Mucosa of descending colon (tissue), 3 donors: ENCODE results near the gene MED16. TPM values are rescaled to one million over a fixed set of nuclear protein-coding genes. Genes with fewer than 3 reads are reported as not detected.
"Not testable (repeated sequence)": the region's sequence is repeated elsewhere in the genome, so short reads cannot be mapped to it uniquely, and the experiment has no call there.

Source experiments
- ATAC-seq: fragments of 200-7000 bp; cut with Tn5 transposase; one replicate; pipeline ENCODE4 v1.9.1; 2020; ENCODE audit warnings: mild to moderate bottlenecking, moderate library complexity
- DNase-seq, 3 donors: peaks; one replicate each; pipeline ENCODE4 v3.0.0-alpha.2; 2020
- H3K36me3 ChIP-seq: fragments of 200-600 bp; one replicate; pipeline ENCODE4 v1.8.0; 2021; ENCODE audit warnings: low read depth, mild to moderate bottlenecking
- H3K4me1 ChIP-seq: fragments of 200-600 bp; one replicate; pipeline ENCODE4 v1.8.0; 2021; ENCODE audit warnings: low read depth, mild to moderate bottlenecking
- H3K4me3 ChIP-seq: fragments of 200-600 bp; one replicate; pipeline ENCODE4 v1.8.0; 2021; ENCODE audit warnings: mild to moderate bottlenecking
- H3K9me3 ChIP-seq: fragments of 200-600 bp; one replicate; pipeline ENCODE4 v1.8.0; 2021; ENCODE audit warnings: mild to moderate bottlenecking
- intact Hi-C, 2 donors: fragments of 100-400 bp; cut with DNase I in 1 of 2; cut with micrococcal nuclease in 1 of 2; formaldehyde crosslinking; loops; one replicate each; pipeline versions ENCODE4 v1.11.0 to v1.11.1; 2022; cut with DNase I, micrococcal nuclease
- total RNA-seq, 3 donors: library from RNA; stranded (reverse); fragmentation: NEBNext Ultra II Directional in 2 of 3; extraction: Animal tissue kit (Norgen Biotek cat#: 25700) in 2 of 3; gene quantifications; one replicate each; pipeline versions ENCODE4 v1.2.1 to v1.2.4, GENCODE V29; 2021 to 2023
- TF ChIP-seq, protein P1 (sequence below): fragments of 200-600 bp; IDR thresholded peaks from one replicate; pipeline ENCODE4 v1.8.0; 2022; ENCODE audit warnings: antibody characterized with exemption, mild to moderate bottlenecking
- donor health status: DM: no; HTN: no; CAD: no; lungs with moderate emphysema.
- donor health status: DM: no; HTN: no; CAD: no.
- donor health status: DM: no; HTN: yes; CAD: no.

Gene MED16
- total RNA-seq, 3 donors from 2014 or later = 53.4 to 77.4 (median 61.4) TPM

DNA sequence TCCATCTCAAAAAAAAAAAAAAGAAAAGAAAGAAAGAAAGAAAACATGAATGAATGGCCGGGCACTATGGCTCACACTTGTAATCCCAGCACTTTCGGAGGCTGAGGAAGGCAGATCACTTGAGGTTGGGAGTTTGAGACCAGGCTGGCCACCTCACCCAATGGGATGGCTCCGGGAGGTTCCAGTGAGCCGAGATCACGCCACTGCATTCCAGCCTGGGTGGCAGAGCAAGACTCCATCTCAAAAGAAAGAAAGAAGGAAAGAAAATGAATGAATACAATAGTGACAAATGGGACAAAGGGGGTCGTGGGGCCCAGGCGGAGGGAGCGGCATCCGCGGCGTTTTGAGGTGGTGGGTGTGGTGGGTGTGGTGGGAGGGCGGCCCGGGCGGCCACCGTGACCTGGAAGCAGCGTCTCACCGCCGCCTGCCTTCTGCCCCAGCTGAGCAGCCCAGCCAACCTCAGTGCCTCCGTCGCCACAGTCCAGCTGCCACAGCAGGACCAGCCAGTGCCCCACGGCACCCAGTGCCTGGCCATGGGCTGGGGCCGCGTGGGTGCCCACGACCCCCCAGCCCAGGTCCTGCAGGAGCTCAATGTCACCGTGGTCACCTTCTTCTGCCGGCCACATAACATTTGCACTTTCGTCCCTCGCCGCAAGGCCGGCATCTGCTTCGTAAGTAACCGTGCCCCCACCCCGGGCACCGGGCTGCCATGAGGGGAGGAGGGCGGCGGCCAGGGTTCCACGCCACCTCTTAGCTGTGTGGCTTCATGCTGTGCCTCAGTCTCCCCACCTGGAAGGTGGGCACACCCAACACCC is 47.1 kb downstream of the MED16 start:
- peaks cover 10% of the 10 kb centered on the region for H3K4me1 ChIP-seq
- ATAC-seq (no peak), DNase-seq (no peak)
- H3K36me3 ChIP-seq = no peaks in the 10 kb centered on the region
- TF ChIP-seq, protein P1, sequence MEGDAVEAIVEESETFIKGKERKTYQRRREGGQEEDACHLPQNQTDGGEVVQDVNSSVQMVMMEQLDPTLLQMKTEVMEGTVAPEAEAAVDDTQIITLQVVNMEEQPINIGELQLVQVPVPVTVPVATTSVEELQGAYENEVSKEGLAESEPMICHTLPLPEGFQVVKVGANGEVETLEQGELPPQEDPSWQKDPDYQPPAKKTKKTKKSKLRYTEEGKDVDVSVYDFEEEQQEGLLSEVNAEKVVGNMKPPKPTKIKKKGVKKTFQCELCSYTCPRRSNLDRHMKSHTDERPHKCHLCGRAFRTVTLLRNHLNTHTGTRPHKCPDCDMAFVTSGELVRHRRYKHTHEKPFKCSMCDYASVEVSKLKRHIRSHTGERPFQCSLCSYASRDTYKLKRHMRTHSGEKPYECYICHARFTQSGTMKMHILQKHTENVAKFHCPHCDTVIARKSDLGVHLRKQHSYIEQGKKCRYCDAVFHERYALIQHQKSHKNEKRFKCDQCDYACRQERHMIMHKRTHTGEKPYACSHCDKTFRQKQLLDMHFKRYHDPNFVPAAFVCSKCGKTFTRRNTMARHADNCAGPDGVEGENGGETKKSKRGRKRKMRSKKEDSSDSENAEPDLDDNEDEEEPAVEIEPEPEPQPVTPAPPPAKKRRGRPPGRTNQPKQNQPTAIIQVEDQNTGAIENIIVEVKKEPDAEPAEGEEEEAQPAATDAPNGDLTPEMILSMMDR = no peak
- intact Hi-C loops = no loop called here
- H3K4me3 ChIP-seq = no peak overlapping the region
- no peaks in the 10 kb centered on the region for H3K9me3 ChIP-seq

DNA sequence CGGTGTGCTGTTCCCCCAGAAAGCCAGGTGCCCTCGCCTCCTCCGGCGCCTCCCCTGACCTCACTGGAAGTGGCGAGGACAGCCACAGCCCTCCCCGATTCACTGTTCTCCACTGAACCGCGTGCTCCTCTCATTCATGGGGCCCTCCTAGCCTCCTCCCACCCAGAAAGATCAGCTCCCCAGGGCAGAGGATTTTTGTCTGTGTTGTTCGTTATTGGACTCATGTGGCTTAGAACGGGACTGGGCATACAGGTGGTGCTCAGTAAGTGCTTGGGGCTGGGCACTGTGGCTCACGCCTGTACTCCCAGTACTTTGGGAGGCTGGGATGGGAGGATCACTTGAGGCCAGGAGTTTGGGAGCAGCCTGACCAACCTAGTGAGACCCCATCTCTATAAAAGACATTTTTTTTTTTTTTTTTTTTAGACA is 48.4 kb downstream of the MED16 start:
- peak; percentile 6 for ATAC-seq
- H3K9me3 ChIP-seq = no peaks in the 10 kb centered on the region
- TF ChIP-seq, protein P1 = no peak
- H3K36me3 ChIP-seq = no peaks in the 10 kb centered on the region
- H3K4me3 ChIP-seq = no peak overlapping the region
- no peak for DNase-seq
- intact Hi-C loops = no loop called here
- peaks cover 9% of the 10 kb centered on the region for H3K4me1 ChIP-seq

DNA sequence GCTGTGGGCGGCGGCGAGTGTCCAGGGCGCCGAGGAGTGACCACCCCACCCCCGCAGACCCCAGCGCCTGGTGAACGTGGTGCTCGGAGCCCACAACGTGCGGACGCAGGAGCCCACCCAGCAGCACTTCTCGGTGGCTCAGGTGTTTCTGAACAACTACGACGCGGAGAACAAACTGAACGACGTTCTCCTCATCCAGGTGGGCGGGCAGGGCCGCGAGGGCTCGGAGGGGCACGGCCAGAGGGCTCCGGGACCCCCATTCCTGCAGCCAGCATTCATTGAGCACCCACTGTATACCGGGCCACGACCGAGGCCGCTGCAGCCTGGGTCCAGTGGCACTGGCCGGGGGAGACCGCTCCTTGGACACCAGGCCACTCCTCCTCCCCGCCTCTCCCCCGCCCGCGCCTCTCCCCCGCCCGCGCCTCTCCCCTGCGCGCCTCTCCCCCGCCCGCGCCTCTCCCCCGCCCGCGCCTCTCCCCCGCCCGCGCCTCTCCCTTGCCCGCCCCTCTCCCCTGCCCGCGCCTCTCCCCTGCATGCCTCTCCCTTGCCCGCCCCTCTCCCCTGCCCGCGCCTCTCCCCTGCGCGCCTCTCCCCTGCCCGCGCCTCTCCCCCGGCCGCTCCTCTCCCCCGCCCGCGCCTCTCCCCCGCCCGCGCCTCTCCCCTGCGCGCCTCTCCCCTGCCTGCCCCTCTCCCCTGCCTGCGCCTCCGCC is 49.0 kb downstream of the MED16 start:
- peak in 1 of 3 donors; percentile 40 for DNase-seq
- intact Hi-C loops = no loop called here
- H3K4me3 ChIP-seq = no peak overlapping the region
- H3K4me1 ChIP-seq = peaks cover 9% of the 10 kb centered on the region
- TF ChIP-seq, protein P1 = no peak
- ATAC-seq = peak; percentile 47
- H3K36me3 ChIP-seq = no peaks in the 10 kb centered on the region
- no peaks in the 10 kb centered on the region for H3K9me3 ChIP-seq

DNA sequence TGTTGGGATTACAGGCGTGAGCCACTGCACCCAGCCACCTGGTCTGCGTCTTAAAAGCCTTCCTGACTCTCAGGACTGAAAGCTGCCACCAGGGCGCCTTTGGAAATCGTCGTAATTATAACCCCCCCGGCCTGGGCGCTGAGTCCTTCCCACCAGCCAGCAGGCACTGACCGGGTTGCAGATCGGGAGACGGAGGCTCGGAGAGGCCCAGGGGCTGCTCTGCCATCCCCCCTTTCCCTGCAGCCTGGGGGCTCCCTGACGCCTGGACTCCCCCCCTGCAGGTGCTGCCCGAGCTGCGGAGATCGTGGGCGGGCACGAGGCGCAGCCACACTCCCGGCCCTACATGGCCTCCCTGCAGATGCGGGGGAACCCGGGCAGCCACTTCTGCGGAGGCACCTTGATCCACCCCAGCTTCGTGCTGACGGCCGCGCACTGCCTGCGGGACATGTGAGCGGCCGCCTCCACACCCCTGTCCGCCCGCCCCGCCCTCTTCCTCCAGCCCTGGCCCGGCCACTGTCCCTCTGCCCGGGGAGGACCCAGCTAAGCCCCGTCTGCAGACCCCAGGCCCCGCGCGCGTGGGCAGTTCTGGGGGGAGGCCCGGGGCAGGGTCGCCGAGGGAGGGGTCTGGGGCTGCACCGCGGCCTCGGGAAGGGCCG is 49.7 kb downstream of the MED16 start:
- Histone ChIP-seq H3K4me3 (no peak overlapping the region), H3K36me3 (no peaks in the 10 kb centered on the region), H3K9me3 (no peaks in the 10 kb centered on the region), H3K4me1 (peaks cover 9% of the 10 kb centered on the region)
- ATAC-seq = peak; percentile 73
- DNase-seq = peak in 1 of 3 donors; percentile 53
- intact Hi-C loops = no loop called here
- TF ChIP-seq, protein P1 = no peak

DNA sequence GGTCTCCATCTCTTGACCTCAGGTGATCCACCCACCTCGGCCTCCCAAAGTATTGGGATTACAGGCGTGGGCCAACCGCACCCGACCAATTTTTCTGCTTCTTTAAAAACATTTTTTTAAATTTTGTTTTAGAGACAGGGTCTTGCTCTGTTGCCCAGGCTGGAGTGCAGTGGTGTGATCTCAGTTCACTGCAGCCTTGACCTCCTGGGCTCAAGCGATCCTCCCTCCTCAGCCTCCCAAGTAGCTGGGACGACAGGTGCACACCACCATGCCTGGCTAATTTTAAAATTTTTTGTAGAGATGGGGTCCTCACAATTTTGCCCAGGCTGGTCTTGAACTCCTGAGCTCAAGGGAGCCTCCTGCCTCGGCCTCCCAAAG is 50.2 kb downstream of the MED16 start:
- H3K4me3 ChIP-seq, DNase-seq, H3K4me1 ChIP-seq, H3K36me3 ChIP-seq, intact Hi-C loops, ATAC-seq, H3K9me3 ChIP-seq: not testable (repeated sequence)
